ENCODE results near the gene SEBOX. TPM values are rescaled to one million over a fixed set of nuclear protein-coding genes. Genes with fewer than 3 reads are reported as not detected.

Gene SEBOX
- total RNA-seq, 4 donors from 2014 or later = not detected

- no peak for TF ChIP-seq EP300 (IDR thresholded peaks at IDR 0.05)
- no peak for TF ChIP-seq POLR2AphosphoS5 (IDR thresholded peaks at IDR 0.05)
- TF ChIP-seq CTCF (IDR thresholded peaks at IDR 0.05) = no peak
- TF ChIP-seq POLR2A (IDR thresholded peaks at IDR 0.05) = no peak
- Histone ChIP-seq H3K4me1 (peaks cover 2 to 59% (median 18%) of the 10 kb centered on the region in 3 donors), H3K9me3 (no peaks in the 10 kb centered on the region), H3K27me3 (no peaks in the 10 kb centered on the region), H3K27ac (peak overlapping the region in 2 of 4 donors; percentile 96 to 98), H3K4me3 (peak overlapping the region in 1 of 2 donors; percentile 94), H3K36me3 (peaks cover 0 to 31% of the 10 kb centered on the region in 2 donors)
- WGBS, 2 donors (ENCODE audit: low coverage in 1 of 2) = 48 to 50% methylated on average over 4 to 6 of the region's 6 CpGs
- no peak for ATAC-seq
Measured at GRCh38 chr17:28334171-28334570, 30.8 kb downstream of the SEBOX start.

GRCh38 chr17:28333083-28333746 lies 31.8 kb downstream of the SEBOX start:
- H3K36me3 ChIP-seq = peaks cover 0 to 40% of the 10 kb centered on the region in 2 donors
- TF ChIP-seq POLR2A (IDR thresholded peaks at IDR 0.05) = no peak
- TF ChIP-seq POLR2AphosphoS5 (IDR thresholded peaks at IDR 0.05) = no peak
- no peak for TF ChIP-seq EP300 (IDR thresholded peaks at IDR 0.05)
- TF ChIP-seq CTCF (IDR thresholded peaks at IDR 0.05) = no peak
- H3K4me1 ChIP-seq = peaks cover 2 to 50% (median 18%) of the 10 kb centered on the region in 3 donors
- no peaks in the 10 kb centered on the region for H3K9me3 ChIP-seq
- no peak overlapping the region for H3K27ac ChIP-seq
- no peak for ATAC-seq
- no peaks in the 10 kb centered on the region for H3K27me3 ChIP-seq
- H3K4me3 ChIP-seq = no peak overlapping the region
- WGBS, 2 donors (ENCODE audit: low coverage in 1 of 2) = 47 to 80% methylated on average over 1 of the region's 1 CpG

- WGBS, 2 donors (ENCODE audit: low coverage in 1 of 2) = 75 to 87% methylated on average over 4 to 5 of the region's 6 CpGs
- H3K9me3 ChIP-seq = no peaks in the 10 kb centered on the region
- H3K27ac ChIP-seq = no peak overlapping the region
- no peak for ATAC-seq
- TF ChIP-seq POLR2AphosphoS5 (IDR thresholded peaks at IDR 0.05) (no peak), CTCF (IDR thresholded peaks at IDR 0.05) (no peak), EP300 (IDR thresholded peaks at IDR 0.05) (no peak)
- no peak overlapping the region for H3K4me3 ChIP-seq
- H3K4me1 ChIP-seq = peaks cover 2 to 37% (median 15%) of the 10 kb centered on the region in 3 donors
- H3K27me3 ChIP-seq = no peaks in the 10 kb centered on the region
- H3K36me3 ChIP-seq = peaks cover 0 to 52% of the 10 kb centered on the region in 2 donors
Measured at GRCh38 chr17:28331891-28332420, 33.0 kb downstream of the SEBOX start.

GRCh38 chr17:28330671-28331070 lies 34.3 kb downstream of the SEBOX start:
- Histone ChIP-seq H3K4me3 (no peak overlapping the region), H3K36me3 (peaks cover 0 to 61% of the 10 kb centered on the region in 2 donors), H3K27me3 (no peaks in the 10 kb centered on the region), H3K9me3 (no peaks in the 10 kb centered on the region), H3K4me1 (peaks cover 2 to 26% (median 7%) of the 10 kb centered on the region in 3 donors), H3K27ac (no peak overlapping the region)
- ATAC-seq = no peak
- no CpG with 5 or more reads among the region's 5 CpGs for WGBS, 2 donors (ENCODE audit: low coverage in 1 of 2)
- TF ChIP-seq CTCF (IDR thresholded peaks at IDR 0.05) (no peak), POLR2AphosphoS5 (IDR thresholded peaks at IDR 0.05) (no peak), EP300 (IDR thresholded peaks at IDR 0.05) (no peak), POLR2A (IDR thresholded peaks at IDR 0.05) (no peak)

GRCh38 chr17:28328325-28328724 lies 36.7 kb downstream of the SEBOX start:
- Histone ChIP-seq H3K4me3 (no peak overlapping the region), H3K27ac (no peak overlapping the region), H3K36me3 (peaks cover 0 to 61% of the 10 kb centered on the region in 2 donors), H3K27me3 (no peaks in the 10 kb centered on the region), H3K4me1 (peaks cover 0 to 9% (median 0%) of the 10 kb centered on the region in 3 donors), H3K9me3 (no peaks in the 10 kb centered on the region)
- no peak for ATAC-seq
- no peak for TF ChIP-seq CTCF (IDR thresholded peaks at IDR 0.05)
- no peak for TF ChIP-seq POLR2A (IDR thresholded peaks at IDR 0.05)
- TF ChIP-seq EP300 (IDR thresholded peaks at IDR 0.05) = no peak
- TF ChIP-seq POLR2AphosphoS5 (IDR thresholded peaks at IDR 0.05) = no peak
- 59 to 63% methylated on average over 4 of the region's 4 CpGs for WGBS, 2 donors (ENCODE audit: low coverage in 1 of 2)

Measured in gastroesophageal sphincter (tissue), 4 donors.